ENCODE data around the gene POLR3K.
"Not testable (repeated sequence)": the region's sequence is repeated elsewhere in the genome, so short reads cannot be mapped to it uniquely, and the experiment has no call there.

Gene POLR3K

GRCh38 chr16:38941-39892, 14.2 kb downstream of the POLR3K start:
- no peak overlapping the region for H2BK120ac ChIP-seq (ENCODE audit: low read depth, low read length)
- H3K4me2 ChIP-seq (ENCODE audit: insufficient read depth, low read length, poor library complexity, severe bottlenecking), result no peak overlapping the region
- H3K27me3 ChIP-seq (ENCODE audit: control insufficient read depth in 3 of 3, insufficient read depth in 3 of 3, low read depth in 1 of 3, low read length in 3 of 3), result no peaks in the 10 kb centered on the region
- no peak overlapping the region for H3K4ac ChIP-seq (ENCODE audit: low read length)
- H4K91ac ChIP-seq (ENCODE audit: low read depth, low read length, poor library complexity), result no peak overlapping the region
- no peak overlapping the region for H3K27ac ChIP-seq (replicated peaks; ENCODE audit: low read length)
- peaks cover 0 to 4% of the 10 kb centered on the region in 2 donors for H3K4me1 ChIP-seq (ENCODE audit: control insufficient read depth in 2 of 2, insufficient read depth in 1 of 2, low read depth in 1 of 2, low read length in 2 of 2)
- H3K18ac ChIP-seq (ENCODE audit: low read length), result no peak overlapping the region
- H4K8ac ChIP-seq (ENCODE audit: low read depth, low read length), result no peak overlapping the region
- no peak overlapping the region for H2BK15ac ChIP-seq (ENCODE audit: low read length)
- WGBS, 2 donors (ENCODE audit: extremely low coverage in 2 of 2, insufficient read length in 2 of 2, insufficient replicate concordance in 1 of 2), result no CpG with 5 or more reads among the region's 13 CpGs
- no peak overlapping the region for H2AFZ ChIP-seq (ENCODE audit: low read length)
- peak overlapping the region in 1 of 2 donors; percentile 55 for H3K4me3 ChIP-seq (ENCODE audit: low read length in 2 of 2)
- no peak overlapping the region for H3K9ac ChIP-seq (ENCODE audit: low read depth, low read length, poor library complexity)
- peak overlapping the region; percentile 7 for H2BK5ac ChIP-seq (ENCODE audit: low read length)
- no peak overlapping the region for H2AK5ac ChIP-seq (ENCODE audit: low read depth, low read length)
- peaks cover 0 to 5% of the 10 kb centered on the region in 2 donors for H3K9me3 ChIP-seq (replicated peaks in 1 of 2; ENCODE audit: control insufficient read depth in 2 of 2, insufficient read depth in 1 of 2, low read depth in 1 of 2, low read length in 2 of 2)
- H3K79me1 ChIP-seq (ENCODE audit: low read depth, low read length), result no peaks in the 10 kb centered on the region
- peak overlapping the region; percentile 44 for H3K23ac ChIP-seq (ENCODE audit: low read depth, low read length, poor library complexity)
- H2BK12ac ChIP-seq (ENCODE audit: low read length), result no peak overlapping the region
- H3K14ac ChIP-seq (ENCODE audit: low read length), result no peak overlapping the region
- H3K36me3 ChIP-seq (replicated peaks in 1 of 2; ENCODE audit: control insufficient read depth in 2 of 2, insufficient read depth in 2 of 2, low read length in 2 of 2), result peaks cover 18 to 46% of the 10 kb centered on the region in 2 donors
- no peak for DNase-seq (ENCODE audit: low spot score)

- not testable (repeated sequence) for H3K4me3 ChIP-seq (ENCODE audit: low read length in 2 of 2); H2BK120ac ChIP-seq (ENCODE audit: low read depth, low read length); H2AK5ac ChIP-seq (ENCODE audit: low read depth, low read length); DNase-seq (ENCODE audit: low spot score); H3K23ac ChIP-seq (ENCODE audit: low read depth, low read length, poor library complexity); H3K27me3 ChIP-seq (ENCODE audit: control insufficient read depth in 3 of 3, insufficient read depth in 3 of 3, low read depth in 1 of 3, low read length in 3 of 3); H3K79me1 ChIP-seq (ENCODE audit: low read depth, low read length); H2BK12ac ChIP-seq (ENCODE audit: low read length); H3K27ac ChIP-seq (replicated peaks; ENCODE audit: low read length); H2AFZ ChIP-seq (ENCODE audit: low read length); H3K9ac ChIP-seq (ENCODE audit: low read depth, low read length, poor library complexity); H2BK5ac ChIP-seq (ENCODE audit: low read length); H3K4me1 ChIP-seq (ENCODE audit: control insufficient read depth in 2 of 2, insufficient read depth in 1 of 2, low read depth in 1 of 2, low read length in 2 of 2); H4K91ac ChIP-seq (ENCODE audit: low read depth, low read length, poor library complexity); H4K8ac ChIP-seq (ENCODE audit: low read depth, low read length); H3K9me3 ChIP-seq (replicated peaks in 1 of 2; ENCODE audit: control insufficient read depth in 2 of 2, insufficient read depth in 1 of 2, low read depth in 1 of 2, low read length in 2 of 2); H3K4ac ChIP-seq (ENCODE audit: low read length); H3K4me2 ChIP-seq (ENCODE audit: insufficient read depth, low read length, poor library complexity, severe bottlenecking); H2BK15ac ChIP-seq (ENCODE audit: low read length); H3K18ac ChIP-seq (ENCODE audit: low read length); H3K14ac ChIP-seq (ENCODE audit: low read length)
- peaks cover 15 to 39% of the 10 kb centered on the region in 2 donors for H3K36me3 ChIP-seq (replicated peaks in 1 of 2; ENCODE audit: control insufficient read depth in 2 of 2, insufficient read depth in 2 of 2, low read length in 2 of 2)
- no CpG with 5 or more reads among the region's 11 CpGs for WGBS, 2 donors (ENCODE audit: extremely low coverage in 2 of 2, insufficient read length in 2 of 2, insufficient replicate concordance in 1 of 2)
Measured at GRCh38 chr16:38206-38605, 15.2 kb downstream of the POLR3K start.

- Histone ChIP-seq H2BK120ac (ENCODE audit: low read depth, low read length) (no peak overlapping the region), H3K4me1 (ENCODE audit: control insufficient read depth in 2 of 2, insufficient read depth in 1 of 2, low read depth in 1 of 2, low read length in 2 of 2) (peaks cover 0 to 4% of the 10 kb centered on the region in 2 donors), H2AK5ac (ENCODE audit: low read depth, low read length) (no peak overlapping the region), H4K8ac (ENCODE audit: low read depth, low read length) (no peak overlapping the region), H3K4ac (ENCODE audit: low read length) (no peak overlapping the region), H3K27me3 (ENCODE audit: control insufficient read depth in 3 of 3, insufficient read depth in 3 of 3, low read depth in 1 of 3, low read length in 3 of 3) (no peaks in the 10 kb centered on the region), H3K9me3 (replicated peaks in 1 of 2; ENCODE audit: control insufficient read depth in 2 of 2, insufficient read depth in 1 of 2, low read depth in 1 of 2, low read length in 2 of 2) (peaks cover 0 to 2% of the 10 kb centered on the region in 2 donors), H3K18ac (ENCODE audit: low read length) (no peak overlapping the region), H3K23ac (ENCODE audit: low read depth, low read length, poor library complexity) (no peak overlapping the region), H4K91ac (ENCODE audit: low read depth, low read length, poor library complexity) (no peak overlapping the region), H3K4me3 (ENCODE audit: low read length in 2 of 2) (no peak overlapping the region), H3K4me2 (ENCODE audit: insufficient read depth, low read length, poor library complexity, severe bottlenecking) (no peak overlapping the region), H3K9ac (ENCODE audit: low read depth, low read length, poor library complexity) (no peak overlapping the region), H2BK5ac (ENCODE audit: low read length) (no peak overlapping the region), H2AFZ (ENCODE audit: low read length) (no peak overlapping the region), H2BK15ac (ENCODE audit: low read length) (no peak overlapping the region), H3K27ac (replicated peaks; ENCODE audit: low read length) (no peak overlapping the region), H2BK12ac (ENCODE audit: low read length) (no peak overlapping the region), H3K79me1 (ENCODE audit: low read depth, low read length) (no peaks in the 10 kb centered on the region), H3K36me3 (replicated peaks in 1 of 2; ENCODE audit: control insufficient read depth in 2 of 2, insufficient read depth in 2 of 2, low read length in 2 of 2) (peaks cover 13 to 32% of the 10 kb centered on the region in 2 donors), H3K14ac (ENCODE audit: low read length) (no peak overlapping the region)
- no peak for DNase-seq (ENCODE audit: low spot score)
- no CpG with 5 or more reads among the region's 5 CpGs for WGBS, 2 donors (ENCODE audit: extremely low coverage in 2 of 2, insufficient read length in 2 of 2, insufficient replicate concordance in 1 of 2)
Measured at GRCh38 chr16:37511-37910, 15.9 kb downstream of the POLR3K start.

DNA sequence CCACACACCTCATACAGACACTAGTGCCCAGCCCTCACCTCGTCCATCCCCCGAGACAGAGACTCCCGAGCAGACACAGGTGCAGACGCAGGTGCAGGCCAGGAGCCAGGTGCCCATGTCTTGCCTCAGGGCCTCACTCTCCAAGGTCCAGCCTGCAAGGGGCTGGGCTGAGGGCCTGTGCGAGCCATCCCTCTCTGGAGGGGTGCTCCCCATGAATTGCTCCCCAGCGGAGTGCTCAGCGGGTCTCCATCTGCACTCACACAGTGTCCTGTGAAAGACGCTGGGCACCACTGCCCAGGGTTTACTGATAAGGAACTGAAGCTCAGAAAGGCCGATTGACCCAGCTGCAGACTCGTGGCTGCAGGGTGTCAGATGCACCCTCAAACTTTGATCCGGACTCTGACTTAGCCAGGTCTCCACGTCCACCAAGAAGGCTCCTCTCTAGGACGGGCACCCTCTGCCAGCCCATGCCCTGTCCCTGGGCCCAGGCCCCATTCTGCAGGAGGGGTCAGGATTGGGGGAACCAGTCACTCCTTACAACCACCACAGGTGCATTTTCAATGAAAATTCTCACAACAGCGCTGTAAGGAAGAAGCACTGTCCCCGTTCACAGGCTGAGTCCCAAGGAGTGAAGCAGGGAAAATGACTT, 16.9 kb downstream of the POLR3K start:
- H3K23ac ChIP-seq (ENCODE audit: low read depth, low read length, poor library complexity), result no peak overlapping the region
- no peak for DNase-seq (ENCODE audit: low spot score)

More for the DNA sequence above, 16.9 kb downstream of the POLR3K start:
- Histone ChIP-seq H3K18ac (ENCODE audit: low read length) (no peak overlapping the region), H3K36me3 (replicated peaks in 1 of 2; ENCODE audit: control insufficient read depth in 2 of 2, insufficient read depth in 2 of 2, low read length in 2 of 2) (peaks cover 6 to 21% of the 10 kb centered on the region in 2 donors), H4K91ac (ENCODE audit: low read depth, low read length, poor library complexity) (no peak overlapping the region), H2AK5ac (ENCODE audit: low read depth, low read length) (no peak overlapping the region), H2AFZ (ENCODE audit: low read length) (no peak overlapping the region), H2BK12ac (ENCODE audit: low read length) (no peak overlapping the region), H3K9ac (ENCODE audit: low read depth, low read length, poor library complexity) (no peak overlapping the region), H3K4me2 (ENCODE audit: insufficient read depth, low read length, poor library complexity, severe bottlenecking) (no peak overlapping the region), H3K4ac (ENCODE audit: low read length) (no peak overlapping the region), H2BK5ac (ENCODE audit: low read length) (no peak overlapping the region), H3K9me3 (replicated peaks in 1 of 2; ENCODE audit: control insufficient read depth in 2 of 2, insufficient read depth in 1 of 2, low read depth in 1 of 2, low read length in 2 of 2) (no peaks in the 10 kb centered on the region), H2BK15ac (ENCODE audit: low read length) (no peak overlapping the region), H3K27ac (replicated peaks; ENCODE audit: low read length) (no peak overlapping the region), H3K14ac (ENCODE audit: low read length) (no peak overlapping the region), H3K4me3 (ENCODE audit: low read length in 2 of 2) (no peak overlapping the region), H3K4me1 (ENCODE audit: control insufficient read depth in 2 of 2, insufficient read depth in 1 of 2, low read depth in 1 of 2, low read length in 2 of 2) (peaks cover 0 to 4% of the 10 kb centered on the region in 2 donors), H3K27me3 (ENCODE audit: control insufficient read depth in 3 of 3, insufficient read depth in 3 of 3, low read depth in 1 of 3, low read length in 3 of 3) (no peaks in the 10 kb centered on the region), H4K8ac (ENCODE audit: low read depth, low read length) (no peak overlapping the region), H2BK120ac (ENCODE audit: low read depth, low read length) (no peak overlapping the region), H3K79me1 (ENCODE audit: low read depth, low read length) (no peaks in the 10 kb centered on the region)
- WGBS, 2 donors (ENCODE audit: extremely low coverage in 2 of 2, insufficient read length in 2 of 2, insufficient replicate concordance in 1 of 2), result no CpG with 5 or more reads among the region's 15 CpGs
